PC-9 (cell line): ENCODE measurements around the gene RPL19. TPM values are rescaled to one million over a fixed set of nuclear protein-coding genes. Genes with fewer than 3 reads are reported as not detected.
A peak's percentile ranks its signal among the peaks of the same experiment; 100 is the strongest.

Experiments
- Bru-seq: library from RNA; stranded (reverse); fragments of 400-500 nt; gene quantifications from one replicate; lab custom pipeline; 2021; lab: Mats Ljungman, UMichigan
- BruChase-seq, 2 experiments: library from RNA; stranded (reverse); fragments of 400-500 nt; gene quantifications; one replicate each; lab custom pipeline; 2021; lab: Mats Ljungman, UMichigan
- BruUV-seq: library from RNA; stranded (reverse); fragments of 400-500 nt; replicated peaks from 2 replicates; lab custom pipeline; 2021; lab: Mats Ljungman, UMichigan
- CTCF ChIA-PET: fragments of 300-600 bp; sonication (Branson Sonifier 250); formaldehyde crosslinking; loops from one replicate; lab custom pipeline; 2022; ENCODE audit warnings: antibody characterized with exemption; lab: Charles Lee
- POLR2A ChIA-PET: fragments of 300-600 bp; sonication (Branson Sonifier 250); formaldehyde crosslinking; loops from one replicate; lab custom pipeline; 2022; ENCODE audit warnings: antibody characterized with exemption; ENCODE audit not compliant: unreplicated experiment; lab: Charles Lee
- DNase-seq, 2 experiments: peaks; one replicate each; pipeline versions ENCODE4 v3.0.0 to v3.0.0-alpha.2; 2015 to 2022; ENCODE audit warnings: mixed read lengths in 1 of 2
- H2AFZ ChIP-seq: fragments of 200-600 bp; sonication (generic); 2 replicates; pipeline ENCODE4 v1.8.1; 2017; ENCODE audit warnings: antibody characterized with exemption
- H3F3A ChIP-seq: fragments of 200-600 bp; sonication (generic); 2 replicates; pipeline ENCODE4 v1.8.1; 2017; ENCODE audit warnings: antibody characterized with exemption, mild to moderate bottlenecking, low read depth; ENCODE audit not compliant: insufficient read depth
- H3K27ac ChIP-seq: fragments of 200-600 bp; sonication (generic); 2 replicates; pipeline ENCODE4 v1.6.1; 2016; ENCODE audit warnings: mixed run types
- H3K27me3 ChIP-seq: fragments of 200-600 bp; sonication (generic); 2 replicates; pipeline ENCODE4 v1.6.1; 2016; ENCODE audit warnings: low read depth, mixed run types; ENCODE audit not compliant: insufficient read depth
- H3K36me3 ChIP-seq: fragments of 200-600 bp; sonication (generic); 2 replicates; pipeline ENCODE4 v1.6.1; 2016; ENCODE audit warnings: low read depth, mixed run types
- H3K4me1 ChIP-seq: fragments of 200-600 bp; sonication (generic); replicated peaks from 2 replicates; pipeline ENCODE4 v1.6.1; 2016; ENCODE audit warnings: mixed run types; ENCODE audit not compliant: insufficient read depth
- H3K4me2 ChIP-seq: fragments of 200-600 bp; sonication (generic); 2 replicates; pipeline ENCODE4 v1.6.1; 2017; ENCODE audit warnings: mixed run types
- H3K4me3 ChIP-seq: fragments of 200-600 bp; sonication (generic); 2 replicates; pipeline ENCODE4 v1.6.1; 2016; ENCODE audit warnings: mixed run types
- H3K79me2 ChIP-seq: fragments of 200-600 bp; sonication (generic); 2 replicates; pipeline ENCODE4 v1.6.1; 2017; ENCODE audit warnings: low read depth, mixed run types
- H3K9me2 ChIP-seq: fragments of 200-600 bp; sonication (generic); 2 replicates; pipeline ENCODE4 v1.8.1; 2017; ENCODE audit warnings: mild to moderate bottlenecking; ENCODE audit not compliant: insufficient read depth
- H3K9me3 ChIP-seq: fragments of 200-600 bp; sonication (generic); 2 replicates; pipeline ENCODE4 v1.8.1; 2016; ENCODE audit warnings: low read depth; ENCODE audit not compliant: insufficient read depth
- H4K20me1 ChIP-seq: fragments of 200-600 bp; sonication (generic); 2 replicates; pipeline ENCODE4 v1.8.1; 2017; ENCODE audit not compliant: insufficient read depth
- CTCF ChIP-seq: fragments of 200-600 bp; sonication (generic); conservative IDR thresholded peaks from 2 replicates; pipeline ENCODE4 v1.6.1; 2017; ENCODE audit warnings: mixed run types, antibody characterized with exemption, mild to moderate bottlenecking, moderate library complexity
- EZH2 ChIP-seq: fragments of 200-600 bp; sonication (generic); IDR thresholded peaks from 2 replicates; pipeline ENCODE4 v1.8.0; 2017; ENCODE audit warnings: antibody characterized with exemption, low read depth
- intact Hi-C: fragments of 100-400 bp; cut with micrococcal nuclease; formaldehyde crosslinking; loops from one replicate; pipeline ENCODE4 v1.10.0; 2022; ENCODE audit not compliant: unreplicated experiment
- long read RNA-seq: library from polyadenylated mRNA; stranded (forward); transcript quantifications from one replicate; pipeline ENCODE4 v2.0.0, GENCODE V29; 2022
- total RNA-seq: library from RNA; stranded (reverse); gene quantifications from 2 replicates; pipeline ENCODE4 v1.2.3, GENCODE V29; 2021

RPL19 gene
- total RNA-seq (1,438 and 1,670 TPM in 2 replicates), Bru-seq, nascent RNA (percentile 99 among the genes with signal in this experiment), BruChase-seq, experiment 1, labeled RNA remaining after a 2-hour chase (percentile 98 among the genes with signal in this experiment), BruChase-seq, experiment 2, labeled RNA remaining after a 6-hour chase (percentile 99 among the genes with signal in this experiment)
- long read RNA-seq, transcript RPL19-201 (6 exons, 737 nt) = major isoform, 1,193 of 3,412 reads
- long read RNA-seq, transcript RPL19-203 (6 exons, 1,051 nt) = minor isoform, 9 of 3,412 reads
- long read RNA-seq, partial matches to known transcripts = 2,186 of 3,412 reads
- long read RNA-seq, other reads (novel, unspliced or antisense) = 22 of 3,412 reads

DNA sequence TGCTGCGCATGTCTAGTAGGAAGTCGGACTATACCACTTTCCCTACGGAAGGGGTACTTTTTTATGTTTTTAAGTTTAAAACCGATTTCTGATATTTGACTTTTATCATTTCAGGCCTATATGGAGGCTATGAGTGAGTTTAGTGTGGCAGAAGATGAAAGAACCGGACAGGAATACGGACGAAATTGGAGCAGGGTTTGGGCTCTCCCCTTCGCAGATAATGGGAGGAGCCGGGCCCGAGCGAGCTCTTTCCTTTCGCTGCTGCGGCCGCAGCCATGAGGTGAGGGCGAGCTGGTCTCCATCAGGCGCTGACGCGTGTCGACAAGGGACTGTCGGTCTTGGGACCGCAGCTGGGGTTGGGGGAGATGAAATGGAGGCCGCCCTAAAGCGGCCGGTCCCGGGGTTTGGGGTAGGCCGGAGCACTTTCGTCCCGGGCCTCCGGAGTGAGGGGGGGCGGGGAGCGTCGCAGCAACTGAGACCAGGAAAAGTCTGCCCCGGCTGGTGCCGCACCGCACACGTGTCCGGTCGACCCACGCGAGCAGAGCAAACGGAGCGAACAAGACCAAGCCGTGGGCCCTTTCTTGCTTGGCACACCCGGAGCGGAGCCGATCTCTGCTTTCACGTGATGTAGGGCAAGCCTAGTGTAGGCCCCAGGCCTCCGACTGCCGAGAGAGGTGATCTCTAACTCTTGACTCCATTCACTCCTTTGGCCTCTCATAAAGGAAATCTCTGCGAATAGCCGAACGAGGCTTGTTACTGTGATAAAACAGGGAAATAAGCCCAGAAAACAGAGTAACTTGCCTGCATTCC, at the start of gene RPL19:
RPL19 (plus strand) TSS at position 214 of the 810 bp plus-strand sequence; CDS start at position 276, 62 bp downstream.
- no peaks in the 10 kb centered on the region for H3K9me3 ChIP-seq
- peak within 1 kb of the TSS; percentile 99 for H3K4me2 ChIP-seq
- no peaks in the 10 kb centered on the region for H3K9me2 ChIP-seq
- H3K4me1 ChIP-seq = peaks cover 37% of the 10 kb centered on the region
- peak within 1 kb of the TSS; percentile 86 for H2AFZ ChIP-seq
- ChIA-PET POLR2A (interaction anchor here (0.6 to 1.0 kb wide), 17 partner anchors 9 to 903 kb away, joined by 3 to 22 read pairs (median 7); partner anchors contain the start of genes FBXL20, MED1 and PSMD3), CTCF (interaction anchor here (0.7 to 1.1 kb wide), 4 partner anchors 26 to 530 kb away, joined by 4 to 10 read pairs (median 5); no protein-coding TSS in a partner anchor)
- BruUV-seq = no TSS peak
- H3F3A ChIP-seq = peaks cover 68% of the 10 kb centered on the region
- H3K27ac ChIP-seq = peak within 1 kb of the TSS; percentile 98
- intact Hi-C loops = no loop called here
- peak within 1 kb of the TSS; percentile 76 for H3K4me3 ChIP-seq
- H3K27me3 ChIP-seq = no peaks in the 10 kb centered on the region
- peaks cover 43% of the 10 kb centered on the region for H3K79me2 ChIP-seq
- peaks cover 42% of the 10 kb centered on the region for H4K20me1 ChIP-seq
- TF ChIP-seq EZH2 (no peak), CTCF (no peak)
- peaks cover 35% of the 10 kb centered on the region for H3K36me3 ChIP-seq
- DNase-seq = peak in 1 of 2 experiments; percentile 63

DNA sequence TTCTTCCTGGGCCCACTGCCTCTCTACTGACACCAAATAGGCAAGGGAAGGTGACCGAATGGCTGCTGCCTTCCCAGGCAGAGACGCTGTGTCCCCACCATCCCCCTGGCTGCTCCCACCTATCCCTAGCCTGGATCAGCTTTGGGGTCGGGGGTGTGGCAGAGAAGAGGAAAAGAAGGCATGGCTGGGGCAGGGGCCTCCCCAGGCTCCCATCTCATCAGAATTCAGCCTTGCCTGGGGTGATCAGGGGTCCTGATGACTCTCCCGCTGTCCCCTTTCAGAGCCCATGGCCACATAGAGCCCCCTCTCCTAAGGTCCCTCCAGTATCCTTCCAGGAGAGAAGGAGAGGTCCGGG, 49.3 kb upstream of the RPL19 start:
- intact Hi-C loops = loop anchor here (5.0 kb wide), 4 partner anchors 92 to 473 kb away; no protein-coding TSS in a partner anchor
- Histone ChIP-seq H3K27me3 (no peaks in the 10 kb centered on the region), H3K9me2 (no peaks in the 10 kb centered on the region), H3K79me2 (no peaks in the 10 kb centered on the region), H3K9me3 (no peaks in the 10 kb centered on the region), H3K36me3 (no peaks in the 10 kb centered on the region), H3K4me2 (no peak overlapping the region), H3F3A (peaks cover 15% of the 10 kb centered on the region; the same call in 1 of the 2 replicates), H3K4me1 (peaks cover 8% of the 10 kb centered on the region), H4K20me1 (no peaks in the 10 kb centered on the region), H2AFZ (no peak overlapping the region), H3K27ac (no peak overlapping the region), H3K4me3 (no peak overlapping the region)
- no peak for DNase-seq
- BruUV-seq = no TSS peak
- ChIA-PET POLR2A (interaction anchor here (0.6 to 0.7 kb wide), 2 partner anchors 95 to 456 kb away, joined by 10 to 20 read pairs; no protein-coding TSS in a partner anchor), CTCF (interaction anchor here (0.9 to 4.3 kb wide), 2 partner anchors 14 to 168 kb away, joined by 3 to 62 read pairs; no protein-coding TSS in a partner anchor)
- TF ChIP-seq CTCF (no peak), EZH2 (no peak)
